GM19324 (cell line): ENCODE data around the gene DNAH2.

ENCODE experiments used
- ATAC-seq: cut with Tn5 transposase; IDR thresholded peaks from one replicate; pipeline ENCODE4 v1.9.1; 2021; ENCODE audit warnings: mild to moderate bottlenecking, moderate library complexity; ENCODE audit not compliant: unreplicated experiment, low FRiP score

Gene DNAH2

DNA sequence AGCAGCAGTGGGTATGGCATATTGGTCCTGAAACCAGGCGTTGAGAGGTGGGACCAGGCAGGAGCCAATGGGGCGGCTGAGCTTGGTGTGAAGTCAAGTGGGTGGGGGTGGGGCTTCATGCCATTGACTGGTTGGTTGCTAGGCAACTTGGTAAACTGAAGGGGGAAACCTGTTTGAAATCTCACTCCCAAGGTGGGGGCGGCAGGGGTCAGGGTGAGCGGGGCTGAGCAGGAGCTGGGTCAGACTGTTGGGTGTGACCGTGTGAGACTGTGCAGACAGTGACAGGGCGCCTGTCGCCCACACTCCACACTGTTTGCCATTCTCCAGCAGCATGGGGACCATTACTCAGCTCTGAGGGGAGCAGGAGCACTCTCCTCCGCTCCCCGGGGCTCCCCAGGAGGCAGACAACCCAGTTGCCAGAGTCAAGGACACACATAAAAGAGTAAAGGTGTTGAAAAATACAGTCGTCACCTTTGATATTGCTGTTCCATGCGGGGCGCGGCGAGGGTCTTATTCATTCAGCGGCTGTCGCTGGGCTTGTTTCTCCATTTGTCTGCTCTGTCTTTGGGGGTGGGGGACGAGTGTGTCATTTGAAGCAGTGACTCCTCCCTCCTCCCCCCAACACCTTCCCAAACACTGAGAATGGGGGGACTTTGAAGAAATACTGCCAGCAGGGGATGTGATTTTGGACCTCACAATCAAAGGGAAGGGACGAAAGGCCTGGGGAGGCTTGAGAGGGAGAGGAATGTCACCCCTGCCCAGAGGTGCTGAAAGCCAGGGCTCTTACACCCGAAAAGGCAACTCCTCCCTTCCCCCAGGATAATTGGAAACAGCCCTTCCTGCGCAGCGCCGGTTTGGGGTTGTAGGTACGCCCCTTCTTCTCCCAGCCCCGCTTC lies 13.7 kb upstream of the DNAH2 start:
- ATAC-seq, result no peak

DNA sequence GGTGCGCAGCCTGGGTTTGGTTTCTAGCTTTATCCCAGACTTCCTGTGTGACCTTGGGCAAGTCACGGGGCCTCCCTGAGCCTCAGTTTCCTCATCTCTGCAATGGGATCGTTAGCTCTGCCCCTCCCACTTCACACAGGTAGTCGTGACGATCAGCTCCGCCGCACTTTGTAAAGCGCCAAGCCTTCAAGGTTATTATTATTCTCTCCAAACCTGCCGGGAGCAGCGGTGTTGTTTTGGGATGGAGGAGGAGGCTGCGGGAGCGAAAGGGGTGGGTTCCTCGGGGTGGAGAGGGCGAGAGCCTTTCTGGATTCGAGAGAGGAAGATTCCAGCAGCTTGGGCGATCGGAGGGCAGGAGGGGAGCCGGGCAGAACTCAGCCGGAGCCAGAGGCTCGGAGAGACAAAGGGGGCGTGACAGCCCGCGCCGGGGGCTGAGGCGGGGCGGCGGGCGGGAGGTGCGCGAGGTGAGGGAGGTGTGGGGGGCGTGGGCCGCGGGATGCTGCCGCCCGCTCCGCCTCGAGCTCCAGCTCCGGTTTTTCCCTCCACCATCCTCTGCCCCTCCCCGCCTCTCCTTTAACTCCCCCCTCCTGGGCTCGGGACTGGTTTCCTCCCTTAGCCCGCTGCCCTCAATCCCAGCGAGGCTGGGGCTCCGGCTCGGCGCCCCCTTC lies 12.8 kb upstream of the DNAH2 start, which contains the start of gene EFNB3:
Gene EFNB3, plus strand, starts transcription at position 602 of the 668 bp plus-strand sequence. CDS start 397 bp downstream, outside the sequence.
- no peak for ATAC-seq

DNA sequence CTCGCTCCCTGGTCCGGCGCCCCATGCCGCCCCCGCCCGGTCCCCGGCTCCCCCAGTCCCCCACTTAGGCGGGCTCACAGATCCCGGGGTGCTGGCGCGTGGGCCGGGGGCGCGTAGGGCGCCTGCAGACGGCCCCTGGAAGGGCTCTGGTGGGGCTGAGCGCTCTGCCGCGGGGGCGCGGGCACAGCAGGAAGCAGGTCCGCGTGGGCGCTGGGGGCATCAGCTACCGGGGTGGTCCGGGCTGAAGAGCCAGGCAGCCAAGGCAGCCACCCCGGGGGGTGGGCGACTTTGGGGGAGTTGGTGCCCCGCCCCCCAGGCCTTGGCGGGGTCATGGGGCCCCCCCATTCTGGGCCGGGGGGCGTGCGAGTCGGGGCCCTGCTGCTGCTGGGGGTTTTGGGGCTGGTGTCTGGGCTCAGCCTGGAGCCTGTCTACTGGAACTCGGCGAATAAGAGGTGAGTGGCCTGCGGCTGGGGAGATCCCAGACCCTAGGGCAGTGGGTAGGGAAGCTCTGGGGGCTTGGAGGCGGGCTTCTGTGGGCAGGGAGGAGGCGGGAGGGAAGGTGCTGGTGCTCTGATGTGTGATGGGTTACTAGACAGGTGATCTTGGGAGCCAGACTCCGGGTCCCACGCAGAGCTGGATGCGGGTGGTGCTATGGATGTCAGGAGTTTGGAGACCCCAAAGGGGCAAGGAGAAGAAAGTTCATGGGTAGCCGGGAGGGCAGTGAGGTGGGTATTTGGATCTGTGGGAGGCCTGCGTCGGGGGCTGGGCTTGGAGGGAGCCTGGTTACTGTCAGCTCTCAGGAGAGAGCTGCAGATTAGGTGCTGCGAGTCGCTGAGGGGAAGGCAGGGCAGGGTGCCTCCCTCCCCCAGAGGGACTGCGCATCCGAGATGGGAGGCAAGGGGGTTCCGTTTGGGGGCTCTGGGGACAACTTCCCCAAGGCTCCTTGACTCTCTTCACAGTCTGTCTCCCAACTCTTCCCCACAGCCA lies 12.0 kb upstream of the DNAH2 start:
- no peak for ATAC-seq

DNA sequence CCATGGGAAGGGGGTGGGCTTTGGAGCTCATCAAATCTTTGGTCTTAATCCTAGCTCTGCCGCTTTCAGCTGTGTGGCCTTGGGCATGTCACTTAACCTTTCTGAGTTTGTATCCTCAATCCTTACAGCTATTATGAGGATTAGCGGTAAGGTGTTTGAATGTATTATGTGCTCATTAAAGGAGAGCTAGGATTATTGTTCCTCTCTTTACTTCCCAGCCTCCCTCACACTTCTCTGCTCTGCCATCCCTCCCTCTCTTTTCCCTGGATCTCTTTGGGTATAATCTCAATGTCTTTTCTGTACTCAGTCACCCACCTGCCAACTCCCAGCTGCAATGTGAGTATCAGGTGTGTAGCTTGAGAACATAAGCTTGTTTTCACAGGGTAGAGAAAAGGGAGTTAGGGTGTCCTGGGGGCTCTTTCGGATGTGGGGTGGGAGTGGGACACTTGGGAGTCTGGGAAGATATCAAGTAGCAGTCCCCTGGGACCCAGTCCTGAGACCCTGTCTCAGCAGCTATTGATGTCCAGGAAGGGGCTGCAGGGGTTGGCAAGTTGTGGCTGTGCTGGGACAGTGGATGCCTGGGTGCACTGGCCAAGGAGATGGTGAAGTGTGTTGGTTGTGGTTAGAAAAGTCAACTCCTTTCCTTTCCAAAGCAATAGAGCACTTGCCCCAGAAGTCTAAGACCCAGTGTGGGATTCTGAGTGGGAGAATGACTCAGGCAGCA lies 10.8 kb upstream of the DNAH2 start:
- no peak for ATAC-seq

DNA sequence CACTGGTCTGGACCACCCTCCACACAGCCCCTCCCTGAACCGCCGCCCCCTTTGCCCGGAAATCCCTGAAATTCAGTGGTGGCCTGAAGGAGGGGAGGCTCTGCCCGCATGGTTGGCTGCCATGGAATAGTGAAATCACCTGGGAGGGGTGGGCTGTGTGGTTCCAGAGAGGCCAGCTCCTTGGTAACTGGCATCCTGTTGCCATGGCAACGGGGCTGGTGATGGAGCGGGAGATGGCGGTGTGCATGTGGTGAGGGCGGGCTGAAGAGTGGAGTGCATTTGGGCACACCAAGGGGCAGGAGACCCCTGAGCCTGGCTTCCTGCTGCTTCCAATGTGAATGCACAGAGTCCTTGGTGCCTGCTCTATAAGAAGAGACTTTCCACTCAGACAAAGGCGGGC lies 10.1 kb upstream of the DNAH2 start:
- no peak for ATAC-seq

DNA sequence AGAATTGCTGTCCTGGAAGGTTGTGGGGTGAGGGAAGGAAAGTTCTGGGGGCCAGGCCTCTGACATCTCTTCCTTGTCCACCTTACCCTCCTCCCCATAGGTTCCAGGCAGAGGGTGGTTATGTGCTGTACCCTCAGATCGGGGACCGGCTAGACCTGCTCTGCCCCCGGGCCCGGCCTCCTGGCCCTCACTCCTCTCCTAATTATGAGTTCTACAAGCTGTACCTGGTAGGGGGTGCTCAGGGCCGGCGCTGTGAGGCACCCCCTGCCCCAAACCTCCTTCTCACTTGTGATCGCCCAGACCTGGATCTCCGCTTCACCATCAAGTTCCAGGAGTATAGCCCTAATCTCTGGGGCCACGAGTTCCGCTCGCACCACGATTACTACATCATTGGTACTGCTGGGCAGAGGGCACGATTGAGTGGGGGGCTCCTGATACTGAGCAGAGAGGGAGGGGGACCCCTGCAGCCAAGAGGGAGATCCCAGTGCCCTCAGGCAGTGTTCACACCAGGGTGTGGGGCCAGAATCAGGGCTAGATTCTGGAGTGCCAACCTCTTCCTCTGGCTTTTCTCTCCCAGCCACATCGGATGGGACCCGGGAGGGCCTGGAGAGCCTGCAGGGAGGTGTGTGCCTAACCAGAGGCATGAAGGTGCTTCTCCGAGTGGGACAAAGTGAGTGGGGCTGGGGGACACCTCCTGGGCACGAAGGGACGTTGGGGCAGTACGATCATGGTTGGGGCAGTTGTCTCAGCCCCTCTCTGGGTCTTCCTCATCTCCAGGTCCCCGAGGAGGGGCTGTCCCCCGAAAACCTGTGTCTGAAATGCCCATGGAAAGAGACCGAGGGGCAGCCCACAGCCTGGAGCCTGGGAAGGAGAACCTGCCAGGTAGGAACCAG lies 9.4 kb upstream of the DNAH2 start:
- no peak for ATAC-seq

DNA sequence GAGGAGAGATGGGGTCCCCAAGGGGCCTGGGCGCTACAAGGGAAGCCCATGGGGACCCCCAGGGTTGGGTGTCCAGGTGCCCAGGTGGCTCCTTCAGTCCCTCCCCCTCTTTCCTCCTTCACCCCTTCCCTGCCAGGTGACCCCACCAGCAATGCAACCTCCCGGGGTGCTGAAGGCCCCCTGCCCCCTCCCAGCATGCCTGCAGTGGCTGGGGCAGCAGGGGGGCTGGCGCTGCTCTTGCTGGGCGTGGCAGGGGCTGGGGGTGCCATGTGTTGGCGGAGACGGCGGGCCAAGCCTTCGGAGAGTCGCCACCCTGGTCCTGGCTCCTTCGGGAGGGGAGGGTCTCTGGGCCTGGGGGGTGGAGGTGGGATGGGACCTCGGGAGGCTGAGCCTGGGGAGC lies 8.5 kb upstream of the DNAH2 start:
- no peak for ATAC-seq

DNA sequence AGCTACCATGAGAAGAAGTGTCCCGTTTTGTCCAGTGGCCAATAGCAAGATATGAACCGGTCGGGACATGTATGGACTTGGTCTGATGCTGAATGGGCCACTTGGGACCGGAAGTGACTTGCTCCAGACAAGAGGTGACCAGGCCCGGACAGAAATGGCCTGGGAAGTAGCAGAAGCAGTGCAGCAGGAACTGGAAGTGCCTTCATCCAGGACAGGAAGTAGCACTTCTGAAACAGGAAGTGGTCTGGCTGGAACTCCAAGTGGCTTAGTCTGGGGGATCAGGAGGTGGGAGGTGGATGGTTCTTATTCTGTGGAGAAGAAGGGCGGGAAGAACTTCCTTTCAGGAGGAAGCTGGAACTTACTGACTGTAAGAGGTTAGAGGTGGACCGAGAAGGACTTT lies 7.2 kb upstream of the DNAH2 start:
- no peak for ATAC-seq

DNA sequence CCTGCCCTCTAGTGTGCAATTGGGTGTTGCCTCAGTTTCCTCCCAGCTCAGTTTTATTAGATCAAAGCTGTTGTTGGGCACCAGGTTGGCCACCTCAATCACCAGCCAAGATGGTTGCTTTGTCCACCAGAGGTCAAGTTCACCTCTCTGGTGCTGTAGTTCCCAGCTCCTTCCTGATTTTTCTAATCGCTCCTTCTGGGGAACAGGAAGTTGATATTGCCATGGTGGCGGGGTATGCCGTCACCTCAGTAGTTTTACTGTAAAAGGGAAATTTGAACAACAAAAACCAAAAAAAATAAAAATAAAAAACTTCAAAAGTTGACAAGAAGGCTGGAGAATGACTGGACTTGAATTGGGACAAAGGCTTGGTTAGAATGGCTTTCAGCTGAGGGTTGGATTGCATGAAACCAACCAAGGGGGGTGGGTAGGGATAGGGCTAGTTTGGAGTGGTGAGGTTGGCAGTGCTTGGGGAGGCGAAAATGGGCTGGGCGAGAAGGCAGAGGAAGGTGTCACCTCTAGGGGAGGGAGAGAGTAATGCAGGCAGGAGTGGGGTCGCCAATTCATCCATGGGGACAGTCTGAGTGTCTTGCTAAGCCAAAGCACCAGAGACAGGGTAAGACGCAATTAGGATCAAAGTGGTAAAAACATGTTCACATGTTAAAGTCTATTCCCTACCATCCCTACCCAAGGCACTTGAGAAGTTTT lies 6.3 kb upstream of the DNAH2 start:
- ATAC-seq, result no peak

DNA sequence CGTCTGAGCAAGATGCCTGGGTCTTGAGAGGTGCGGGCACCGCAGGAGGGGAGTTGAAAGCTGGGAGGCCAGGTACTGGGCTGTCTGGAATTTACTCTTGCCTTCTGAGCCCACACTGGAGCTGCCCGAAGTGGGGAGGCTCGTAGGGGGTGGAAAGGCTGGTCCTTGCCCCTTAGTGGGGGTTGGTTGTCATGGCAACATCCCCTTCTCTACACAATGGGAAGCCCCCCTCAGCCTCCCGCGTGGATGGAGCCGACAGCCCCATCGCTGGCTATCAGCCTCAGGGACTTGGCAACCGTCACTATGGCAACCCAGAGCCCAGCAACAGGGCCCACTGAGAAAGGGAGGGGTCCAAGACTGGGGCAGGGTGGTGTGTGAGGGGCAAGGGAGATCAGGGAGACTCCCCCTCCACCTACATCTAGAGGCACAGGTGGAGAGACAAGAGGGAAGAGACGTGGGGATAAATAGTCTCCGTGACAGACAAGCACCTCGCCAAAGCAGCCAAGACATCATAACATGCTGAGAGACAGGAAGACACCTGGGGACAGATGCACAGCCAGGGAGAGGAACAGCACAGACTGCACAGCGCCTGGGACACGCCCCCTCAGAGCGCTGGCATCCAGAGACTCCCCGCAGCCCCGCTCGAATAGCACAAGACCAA lies 5.3 kb upstream of the DNAH2 start:
- ATAC-seq, result no peak

DNA sequence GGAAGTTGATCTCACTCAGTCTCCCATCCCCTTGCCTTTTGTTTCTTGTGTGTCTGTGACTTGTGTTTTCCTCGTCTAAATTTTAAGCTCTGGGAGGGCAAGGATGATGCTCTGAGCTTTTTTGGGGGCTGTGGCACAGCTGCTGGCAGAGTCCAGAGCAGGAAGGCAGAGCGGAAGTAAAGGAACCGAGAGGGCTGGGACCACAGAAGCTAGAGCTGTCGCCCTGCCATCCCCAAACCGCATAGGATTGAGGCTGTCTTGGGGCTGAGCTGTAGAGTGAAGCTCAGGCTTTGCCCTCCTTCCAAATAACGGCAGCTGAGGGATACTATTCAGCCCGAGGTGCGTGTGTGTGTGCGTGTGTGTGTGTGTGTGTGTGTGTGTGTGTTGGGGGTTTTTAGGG lies 3.8 kb upstream of the DNAH2 start:
- no peak for ATAC-seq

DNA sequence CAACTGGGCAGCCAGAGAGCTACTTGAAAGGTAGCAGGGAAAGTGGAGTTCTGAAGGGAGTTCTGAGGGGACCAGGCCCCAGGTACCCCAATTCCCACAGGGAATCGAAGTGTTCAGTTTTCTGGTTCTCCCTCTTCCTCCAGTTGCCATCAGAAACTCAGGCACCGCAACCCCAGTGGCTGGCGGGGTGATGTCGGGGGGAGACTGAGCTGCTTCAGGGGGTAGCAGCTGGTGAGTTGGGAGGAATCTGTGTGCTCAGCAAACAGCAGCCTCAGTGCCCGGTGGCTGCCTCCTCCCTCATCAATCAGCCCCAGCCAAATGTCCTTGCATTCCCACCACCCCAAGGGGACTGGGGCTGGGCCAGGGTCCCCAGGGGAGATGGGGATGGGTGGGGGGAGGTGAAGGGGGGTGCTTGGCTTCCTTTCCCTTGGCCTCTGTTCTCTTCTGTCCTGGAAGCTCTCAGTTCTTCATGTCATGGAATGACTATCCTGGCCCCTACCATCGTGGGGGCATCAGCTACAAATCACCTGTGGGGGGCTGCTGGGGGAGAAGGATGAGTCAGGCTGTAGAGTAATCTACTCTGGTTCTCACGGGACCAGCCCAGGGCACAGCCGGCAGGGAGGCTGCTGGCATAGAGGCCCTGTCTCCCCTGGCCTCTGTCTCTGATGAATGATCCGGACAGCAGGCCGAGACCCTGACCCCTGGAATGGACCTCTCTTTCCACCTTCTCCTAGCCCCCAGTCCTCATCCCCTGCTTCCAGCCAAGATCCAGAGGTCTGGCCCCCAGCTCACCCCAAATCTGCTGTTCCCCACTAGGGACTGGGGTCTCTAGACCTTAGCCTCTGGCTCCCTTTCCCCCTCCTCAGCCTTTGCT lies 2.6 kb upstream of the DNAH2 start:
- ATAC-seq, result no peak

DNA sequence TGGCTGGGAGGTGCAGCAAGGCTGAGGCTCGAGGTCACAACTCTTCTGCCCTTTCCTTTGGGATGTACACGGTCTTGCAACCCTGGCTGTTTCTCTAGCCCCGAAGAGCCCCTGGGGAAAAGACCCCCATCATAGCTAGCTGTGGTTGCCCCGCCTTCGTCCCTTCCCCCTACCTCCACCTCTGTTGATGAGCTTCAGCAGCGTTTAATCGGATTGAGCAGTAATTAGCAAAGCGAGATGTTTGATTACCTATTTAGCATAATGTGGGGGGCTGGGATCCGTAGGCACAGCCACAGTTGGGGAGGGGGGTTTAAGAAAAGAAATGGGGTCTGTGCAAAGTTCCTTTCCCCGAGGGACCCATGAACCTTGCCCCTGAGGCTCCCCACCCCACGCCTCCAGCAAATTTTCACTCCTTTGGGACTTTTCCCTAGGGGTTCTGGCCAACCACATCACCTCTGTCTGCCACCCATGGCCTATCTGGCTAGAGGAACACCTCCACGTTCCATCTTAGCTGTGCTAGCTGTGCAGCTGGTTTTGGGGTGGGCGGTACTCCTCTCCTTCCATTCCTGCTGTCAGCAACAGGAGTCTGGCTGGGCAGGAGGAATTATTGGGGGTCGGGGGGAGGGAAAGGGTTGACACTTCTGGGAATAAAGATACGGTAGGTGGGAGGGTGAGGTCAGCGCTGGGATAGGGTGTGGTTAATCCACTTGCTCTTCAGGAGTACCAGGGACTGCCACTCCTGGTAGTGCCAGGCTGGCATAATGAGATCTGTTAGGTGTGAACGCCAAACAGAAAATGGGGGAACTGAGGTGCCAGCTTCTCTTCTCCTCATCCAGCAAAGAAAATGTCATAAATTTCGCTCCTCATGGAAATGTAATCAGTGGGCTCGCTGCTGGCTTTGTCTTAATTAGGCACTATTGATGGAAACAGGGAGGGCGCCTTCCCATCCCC lies 1.3 kb upstream of the DNAH2 start:
- no peak for ATAC-seq

DNA sequence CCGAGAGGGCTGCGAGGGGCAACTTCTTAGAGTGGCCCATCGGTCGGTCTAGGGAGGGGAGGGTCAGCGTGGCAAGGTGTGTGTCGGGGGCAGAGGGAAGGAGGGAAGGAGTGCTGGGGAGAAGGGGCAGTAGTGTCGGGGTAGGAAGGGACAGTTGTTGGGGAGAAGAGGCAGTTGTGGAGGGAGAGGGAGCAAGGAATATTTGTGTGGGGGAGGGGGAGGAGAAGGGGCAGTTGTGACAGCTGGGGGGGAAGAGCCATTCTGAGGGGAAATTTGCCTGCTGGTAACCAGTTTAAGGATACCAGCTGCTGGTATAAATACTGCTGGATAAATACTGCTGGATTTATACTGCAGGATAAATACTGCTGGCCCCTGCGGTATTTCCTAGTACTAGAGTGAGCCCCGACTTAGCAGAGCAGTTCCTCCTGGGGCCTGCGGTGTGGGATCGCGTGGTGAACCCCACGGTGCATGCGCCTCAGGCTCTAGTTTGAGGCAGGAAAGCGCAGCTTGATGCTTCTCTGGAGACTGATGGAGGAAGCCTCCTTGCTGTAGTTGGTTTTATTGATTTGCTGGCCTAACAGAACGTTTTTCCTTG lies 309 bp downstream of the DNAH2 start:
- ATAC-seq, result no peak

DNA sequence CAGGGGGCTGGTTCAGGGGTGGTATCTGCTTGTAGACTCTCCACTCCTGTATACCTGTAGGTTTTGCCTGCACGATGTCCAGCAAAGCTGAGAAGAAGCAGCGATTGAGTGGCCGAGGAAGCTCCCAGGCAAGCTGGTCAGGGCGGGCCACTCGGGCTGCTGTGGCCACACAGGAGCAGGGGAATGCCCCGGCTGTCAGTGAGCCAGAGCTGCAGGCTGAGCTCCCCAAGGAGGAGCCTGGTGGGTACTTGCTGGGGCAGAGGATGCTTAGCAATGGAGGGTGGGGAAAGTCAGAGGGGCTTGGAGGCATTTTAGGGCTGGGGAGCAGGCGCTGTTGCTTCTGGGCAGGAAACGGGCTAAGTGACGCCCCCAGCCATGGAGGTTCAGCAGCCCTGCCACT lies 2.1 kb downstream of the DNAH2 start:
- no peak for ATAC-seq

DNA sequence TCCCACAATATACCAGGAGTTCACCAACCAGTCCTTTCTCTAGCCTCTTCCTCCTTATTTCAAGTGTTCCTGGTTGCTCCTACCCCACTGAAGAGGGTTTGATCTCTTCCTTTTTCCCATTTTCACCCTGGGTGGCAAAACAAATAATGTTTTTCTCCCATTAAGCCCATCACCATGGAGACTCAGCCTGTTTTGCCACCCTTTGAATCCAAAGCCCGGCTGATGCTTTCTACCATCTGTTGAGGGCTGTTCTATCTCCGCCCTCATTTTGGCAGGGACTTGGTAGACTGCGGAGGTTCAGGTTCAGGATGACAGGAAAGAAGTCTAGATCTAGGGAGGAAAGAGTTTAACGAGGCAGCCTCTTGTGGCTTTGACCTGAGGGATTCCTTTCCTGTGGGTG lies 2.6 kb downstream of the DNAH2 start:
- no peak for ATAC-seq
